Activated CD8-positive, alpha-beta memory T cell treated with anti-CD3 and anti-CD28 coated beads, Interleukin-2, amount 10 ng/mL, durations not matched to agents 7 days and 5 days (primary cell): ENCODE data around the gene PQBP1. TPM values are rescaled to one million over a fixed set of nuclear protein-coding genes. Genes with fewer than 3 reads are reported as not detected.

Experiments
- ATAC-seq: fragments of 150-1000 bp; cut with Tn5 transposase; one replicate; pipeline ENCODE4 v1.10.0; 2021; ENCODE audit warnings: moderate library complexity
- CTCF ChIA-PET: fragments of 350-600 bp; sonication (Branson Sonifier 250); formaldehyde crosslinking; loops from one replicate; lab custom pipeline; 2021; ENCODE audit warnings: antibody characterized with exemption; lab: Charles Lee
- DNase-seq: peaks from one replicate; pipeline ENCODE4 v3.0.0-alpha.2; 2020
- H3K27ac Mint-ChIP-seq: one replicate; pipeline ENCODE4 v1.8.0; 2021; ENCODE audit warnings: mild to moderate bottlenecking, mixed read lengths
- H3K27me3 Mint-ChIP-seq: one replicate; pipeline ENCODE4 v1.8.0; 2021; ENCODE audit warnings: mixed read lengths
- H3K36me3 Mint-ChIP-seq: one replicate; pipeline ENCODE4 v1.8.0; 2021; ENCODE audit warnings: mild to moderate bottlenecking, mixed read lengths
- H3K4me1 Mint-ChIP-seq: one replicate; pipeline ENCODE4 v1.8.0; 2021; ENCODE audit warnings: mixed read lengths
- H3K4me3 Mint-ChIP-seq: one replicate; pipeline ENCODE4 v1.8.0; 2021; ENCODE audit warnings: mild to moderate bottlenecking, moderate library complexity, mixed read lengths
- H3K9me3 Mint-ChIP-seq: one replicate; pipeline ENCODE4 v1.8.0; 2022; ENCODE audit warnings: low read depth, mixed read lengths
- total RNA-seq, 2 experiments: library from RNA; stranded (reverse); gene quantifications; one replicate each; pipeline ENCODE4 v1.2.3, GENCODE V29; 2021

PQBP1 gene
- total RNA-seq, 2 experiments from 2014 or later: 65.1 to 86.9 TPM

GRCh38 chrX:48919360-48919841, 21.7 kb downstream of the PQBP1 start:
- Mint-ChIP-seq H3K27ac (peak overlapping the region; percentile 90), H3K36me3 (peaks cover 51% of the 10 kb centered on the region), H3K9me3 (no peaks in the 10 kb centered on the region), H3K4me3 (peak overlapping the region; percentile 96), H3K27me3 (no peaks in the 10 kb centered on the region), H3K4me1 (peaks cover 59% of the 10 kb centered on the region)
- CTCF ChIA-PET: interaction anchor here (1.0 to 2.1 kb wide), 4 partner anchors 18 to 124 kb away, joined by 3 to 11 read pairs (median 4); partner anchors contain the start of gene TFE3
- ATAC-seq: peak; percentile 11
- peak; percentile 66 for DNase-seq

DNA sequence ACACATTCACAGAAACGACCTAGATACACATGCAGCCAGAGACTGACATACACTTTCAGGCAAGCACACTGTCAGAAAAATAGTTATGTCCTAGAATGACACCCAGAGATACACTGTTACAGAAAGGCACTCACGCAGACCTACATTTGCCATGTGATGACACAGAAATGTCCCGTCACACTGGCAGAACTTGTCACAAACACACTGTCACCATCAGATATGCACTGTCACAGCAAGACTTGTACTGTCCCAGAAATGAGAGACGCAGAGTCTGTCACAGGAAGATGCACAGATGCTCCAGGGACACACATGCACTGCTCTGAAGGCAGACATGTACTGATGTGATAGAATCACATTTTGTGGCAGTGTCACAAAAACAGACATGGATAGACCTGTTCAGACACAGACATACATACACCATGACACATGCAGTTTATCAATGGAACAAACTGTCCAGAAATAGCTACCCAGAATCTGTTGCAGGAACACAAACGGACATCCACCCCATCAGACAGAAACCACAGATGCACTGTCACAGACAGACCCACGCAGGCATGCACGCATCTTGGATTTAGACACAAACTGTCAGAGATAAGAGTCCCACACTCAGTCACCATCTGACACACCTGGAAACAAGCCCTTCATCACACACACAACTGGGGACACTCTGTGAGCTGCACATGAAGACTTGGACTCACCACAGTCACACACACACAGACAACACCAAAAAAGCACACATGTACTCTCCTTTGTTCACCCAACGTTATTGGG, 22.4 kb downstream of the PQBP1 start:
- H3K27ac Mint-ChIP-seq: peak overlapping the region; percentile 90
- peaks cover 46% of the 10 kb centered on the region for H3K36me3 Mint-ChIP-seq
- peak overlapping the region; percentile 96 for H3K4me3 Mint-ChIP-seq
- ATAC-seq (peak; percentile 6), DNase-seq (peak; percentile 59)
- CTCF ChIA-PET: interaction anchor here (1.0 to 2.1 kb wide), 4 partner anchors 17 to 123 kb away, joined by 3 to 11 read pairs (median 4); partner anchors contain the start of gene TFE3
- H3K4me1 Mint-ChIP-seq: peaks cover 54% of the 10 kb centered on the region
- H3K27me3 Mint-ChIP-seq: no peaks in the 10 kb centered on the region
- H3K9me3 Mint-ChIP-seq: no peaks in the 10 kb centered on the region

- Mint-ChIP-seq H3K9me3 (no peaks in the 10 kb centered on the region), H3K4me1 (peaks cover 54% of the 10 kb centered on the region), H3K4me3 (peak overlapping the region; percentile 96), H3K27me3 (no peaks in the 10 kb centered on the region), H3K36me3 (peaks cover 45% of the 10 kb centered on the region), H3K27ac (peak overlapping the region; percentile 90)
- CTCF ChIA-PET: interaction anchor here (2.1 kb wide), 1 partner anchor 16 kb away, joined by 11 read pairs; no protein-coding TSS in a partner anchor
- no peak for ATAC-seq
- DNase-seq: no peak
Measured at GRCh38 chrX:48920718-48921104, 23.0 kb downstream of the PQBP1 start.

DNA sequence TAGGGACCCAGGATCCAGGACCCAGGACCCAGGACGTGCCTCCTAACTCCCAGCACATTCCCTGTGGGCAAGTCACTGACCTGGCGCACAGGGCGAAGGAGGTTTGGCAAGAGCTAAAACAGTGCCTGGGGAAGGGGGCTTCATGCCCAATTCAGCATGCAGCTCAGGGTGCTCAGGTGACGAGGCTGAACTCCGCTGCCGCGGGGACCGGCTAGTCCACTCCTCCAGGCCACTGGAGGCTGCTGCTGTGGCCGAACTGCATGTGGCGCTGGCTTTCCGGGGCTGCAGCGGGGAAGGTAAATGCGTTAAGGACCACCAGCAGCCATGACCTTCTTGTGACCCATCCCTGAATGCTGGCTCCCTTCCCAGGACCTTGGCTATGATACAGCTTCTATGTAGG, 26.0 kb downstream of the PQBP1 start:
- no peak for ATAC-seq
- CTCF ChIA-PET: no interaction called here
- H3K4me3 Mint-ChIP-seq: no peak overlapping the region
- H3K4me1 Mint-ChIP-seq: peaks cover 52% of the 10 kb centered on the region
- peaks cover 27% of the 10 kb centered on the region for H3K36me3 Mint-ChIP-seq
- peak overlapping the region; percentile 78 for H3K27ac Mint-ChIP-seq
- no peaks in the 10 kb centered on the region for H3K9me3 Mint-ChIP-seq
- H3K27me3 Mint-ChIP-seq: no peaks in the 10 kb centered on the region
- DNase-seq: no peak

- H3K36me3 Mint-ChIP-seq: peaks cover 27% of the 10 kb centered on the region
- ATAC-seq (no peak), DNase-seq (no peak)
- H3K4me1 Mint-ChIP-seq: peaks cover 52% of the 10 kb centered on the region
- H3K27ac Mint-ChIP-seq: peak overlapping the region; percentile 78
- no peaks in the 10 kb centered on the region for H3K9me3 Mint-ChIP-seq
- H3K27me3 Mint-ChIP-seq: no peaks in the 10 kb centered on the region
- no peak overlapping the region for H3K4me3 Mint-ChIP-seq
- CTCF ChIA-PET: no interaction called here
Measured at GRCh38 chrX:48924270-48924669, 26.5 kb downstream of the PQBP1 start.

DNA sequence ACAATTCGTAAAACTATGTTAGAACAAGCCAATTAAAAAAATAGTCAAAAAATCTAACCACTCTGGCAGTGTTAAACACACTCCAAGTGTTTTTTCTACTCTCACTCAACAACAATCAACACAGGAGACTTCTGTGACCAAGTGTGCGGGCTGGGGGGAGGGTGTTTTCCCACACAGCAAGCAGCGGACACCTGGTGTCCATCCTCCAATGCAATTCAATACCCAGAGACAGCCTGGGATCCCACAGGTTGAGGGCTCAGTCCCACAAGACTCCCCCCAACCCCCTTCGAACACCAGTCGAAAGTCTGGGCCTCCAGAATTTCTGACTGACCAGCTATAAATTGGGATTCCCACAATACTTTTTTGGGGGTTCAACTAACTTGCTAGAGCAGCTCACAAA, 29.4 kb downstream of the PQBP1 start:
- no peak for ATAC-seq
- CTCF ChIA-PET: interaction anchor here (0.9 kb wide), 1 partner anchor 10 kb away, joined by 3 read pairs; no protein-coding TSS in a partner anchor

GRCh38 chrX:48927736-48928382, 30.1 kb downstream of the PQBP1 start:
- no peak overlapping the region for H3K4me3 Mint-ChIP-seq
- ATAC-seq (no peak), DNase-seq (no peak)
- peaks cover 30% of the 10 kb centered on the region for H3K36me3 Mint-ChIP-seq
- CTCF ChIA-PET: interaction anchor here (0.9 kb wide), 1 partner anchor 10 kb away, joined by 3 read pairs; no protein-coding TSS in a partner anchor
- H3K4me1 Mint-ChIP-seq: peaks cover 27% of the 10 kb centered on the region
- H3K27me3 Mint-ChIP-seq: no peaks in the 10 kb centered on the region
- no peaks in the 10 kb centered on the region for H3K9me3 Mint-ChIP-seq
- H3K27ac Mint-ChIP-seq: no peak overlapping the region

More for the DNA sequence above, 29.4 kb downstream of the PQBP1 start:
- Mint-ChIP-seq H3K9me3 (no peaks in the 10 kb centered on the region), H3K4me3 (no peak overlapping the region), H3K4me1 (peaks cover 33% of the 10 kb centered on the region), H3K27ac (peak overlapping the region; percentile 42), H3K36me3 (peaks cover 28% of the 10 kb centered on the region), H3K27me3 (no peaks in the 10 kb centered on the region)
- DNase-seq: no peak

DNA sequence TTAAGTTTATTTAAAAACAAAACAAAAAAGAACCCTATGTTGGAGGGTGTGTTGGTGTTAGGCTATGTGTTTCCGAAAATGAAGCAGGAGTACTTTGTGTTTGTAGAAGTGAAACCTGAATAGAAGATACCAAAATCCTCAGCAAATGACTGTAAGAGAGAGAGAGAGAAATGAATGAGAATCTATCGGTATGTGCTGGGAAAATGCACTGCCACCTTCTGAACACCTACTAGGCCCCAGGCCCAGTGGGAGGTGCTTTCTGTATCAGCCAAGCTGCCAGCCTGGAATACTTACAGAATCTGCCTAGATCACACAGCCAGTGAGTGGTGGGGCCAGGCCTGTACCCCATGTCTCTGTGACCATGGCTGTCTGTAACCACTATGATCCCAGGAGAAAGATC, 36.0 kb downstream of the PQBP1 start:
- no peak for ATAC-seq
- Mint-ChIP-seq H3K4me1 (peaks cover 50% of the 10 kb centered on the region), H3K27me3 (no peaks in the 10 kb centered on the region), H3K9me3 (no peaks in the 10 kb centered on the region), H3K4me3 (no peak overlapping the region), H3K27ac (no peak overlapping the region), H3K36me3 (peaks cover 37% of the 10 kb centered on the region)
- CTCF ChIA-PET: no interaction called here
- DNase-seq: no peak

DNA sequence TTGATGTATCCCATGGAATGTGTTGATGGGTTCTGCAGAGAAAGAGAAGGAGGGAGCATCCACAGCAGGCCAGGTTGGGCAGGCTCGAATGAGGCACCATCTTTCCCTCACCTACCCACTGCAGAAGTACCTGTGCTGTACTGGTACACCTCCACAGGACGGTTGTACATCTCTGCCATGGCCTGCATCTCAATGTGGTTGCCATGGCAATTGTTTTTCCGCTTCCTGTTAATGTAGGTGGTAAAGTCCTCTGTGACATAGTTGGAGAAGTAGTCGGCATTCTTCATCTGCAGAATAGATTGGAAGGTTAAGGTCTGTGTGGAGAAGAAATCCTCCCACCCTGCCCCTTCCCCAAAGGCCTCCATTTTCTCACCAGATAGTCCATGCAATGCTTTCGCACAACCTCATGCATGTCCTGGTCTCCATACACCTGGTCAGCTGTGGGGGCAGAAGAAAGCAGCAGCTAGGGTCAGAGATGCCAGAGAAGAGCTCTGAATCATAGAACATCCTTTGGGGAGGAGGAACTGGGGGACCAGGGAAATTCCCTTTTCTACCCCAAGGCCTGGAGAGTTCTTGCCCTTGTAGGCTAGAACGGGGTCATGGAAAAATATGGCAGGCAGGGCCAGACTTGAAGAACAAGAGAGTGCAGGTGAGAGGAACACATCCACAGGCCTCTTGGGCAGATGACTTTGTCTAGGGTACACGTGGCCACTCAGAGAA, 37.0 kb downstream of the PQBP1 start:
- no peaks in the 10 kb centered on the region for H3K27me3 Mint-ChIP-seq
- CTCF ChIA-PET: no interaction called here
- peaks cover 37% of the 10 kb centered on the region for H3K36me3 Mint-ChIP-seq
- peaks cover 60% of the 10 kb centered on the region for H3K4me1 Mint-ChIP-seq
- peak overlapping the region; percentile 64 for H3K27ac Mint-ChIP-seq
- ATAC-seq: no peak
- no peak overlapping the region for H3K4me3 Mint-ChIP-seq
- no peaks in the 10 kb centered on the region for H3K9me3 Mint-ChIP-seq
- DNase-seq: no peak

DNA sequence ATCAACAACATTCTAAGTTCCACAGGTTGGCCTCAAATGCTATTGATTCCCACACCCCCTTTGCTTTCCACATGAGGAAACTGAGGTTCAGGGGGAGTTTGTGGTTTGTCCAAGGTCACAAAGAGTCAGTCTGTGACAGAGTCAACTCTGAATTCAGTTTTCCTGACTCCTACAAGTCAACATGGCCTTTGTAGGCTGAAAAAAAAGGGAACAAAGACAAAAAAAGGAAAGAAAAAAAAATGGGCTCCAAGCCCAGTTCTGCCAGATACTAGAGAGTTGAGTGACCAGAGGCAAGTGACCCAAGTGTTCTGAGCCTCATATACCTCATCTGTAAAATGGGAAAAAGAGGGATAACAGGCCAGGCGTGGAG, 37.6 kb downstream of the PQBP1 start:
- Mint-ChIP-seq H3K4me3 (no peak overlapping the region), H3K9me3 (no peaks in the 10 kb centered on the region), H3K36me3 (peaks cover 36% of the 10 kb centered on the region), H3K27ac (peak overlapping the region; percentile 64), H3K4me1 (peaks cover 63% of the 10 kb centered on the region), H3K27me3 (no peaks in the 10 kb centered on the region)
- CTCF ChIA-PET: no interaction called here
- ATAC-seq: no peak
- DNase-seq: no peak

- H3K4me1 Mint-ChIP-seq: peaks cover 71% of the 10 kb centered on the region
- CTCF ChIA-PET: interaction anchor here (0.9 to 2.2 kb wide), 8 partner anchors 10 to 309 kb away, joined by 3 to 11 read pairs (median 6); partner anchors contain the start of genes HDAC6 and TIMM17B
- peak overlapping the region; percentile 97 for H3K27ac Mint-ChIP-seq
- H3K27me3 Mint-ChIP-seq: no peaks in the 10 kb centered on the region
- H3K36me3 Mint-ChIP-seq: peaks cover 39% of the 10 kb centered on the region
- DNase-seq (no peak), ATAC-seq (no peak)
- peak overlapping the region; percentile 51 for H3K4me3 Mint-ChIP-seq
- H3K9me3 Mint-ChIP-seq: no peaks in the 10 kb centered on the region
Measured at GRCh38 chrX:48936429-48937053, 38.8 kb downstream of the PQBP1 start.

- Mint-ChIP-seq H3K27ac (peak overlapping the region; percentile 97), H3K4me1 (peaks cover 79% of the 10 kb centered on the region), H3K9me3 (no peaks in the 10 kb centered on the region), H3K27me3 (no peaks in the 10 kb centered on the region), H3K4me3 (peak overlapping the region; percentile 51), H3K36me3 (peaks cover 42% of the 10 kb centered on the region)
- DNase-seq (peak; percentile 95), ATAC-seq (peak; percentile 79)
- CTCF ChIA-PET: interaction anchor here (0.7 to 2.2 kb wide), 11 partner anchors 9 to 310 kb away, joined by 3 to 11 read pairs (median 4); partner anchors contain the start of genes HDAC6, SLC35A2 and TIMM17B
Measured at GRCh38 chrX:48937054-48937907, 39.6 kb downstream of the PQBP1 start.
